Measurements from ENCODE around the gene LNP1. TPM values are rescaled to one million over a fixed set of nuclear protein-coding genes. Genes with fewer than 3 reads are reported as not detected.

LNP1 gene
- total and polyA plus RNA-seq, 10 of the 15 experiments (the other 5 are each of a cell fraction or from before 2014, with no cell fraction given) = 2.1 to 4.2 (median 2.7) TPM

DNA sequence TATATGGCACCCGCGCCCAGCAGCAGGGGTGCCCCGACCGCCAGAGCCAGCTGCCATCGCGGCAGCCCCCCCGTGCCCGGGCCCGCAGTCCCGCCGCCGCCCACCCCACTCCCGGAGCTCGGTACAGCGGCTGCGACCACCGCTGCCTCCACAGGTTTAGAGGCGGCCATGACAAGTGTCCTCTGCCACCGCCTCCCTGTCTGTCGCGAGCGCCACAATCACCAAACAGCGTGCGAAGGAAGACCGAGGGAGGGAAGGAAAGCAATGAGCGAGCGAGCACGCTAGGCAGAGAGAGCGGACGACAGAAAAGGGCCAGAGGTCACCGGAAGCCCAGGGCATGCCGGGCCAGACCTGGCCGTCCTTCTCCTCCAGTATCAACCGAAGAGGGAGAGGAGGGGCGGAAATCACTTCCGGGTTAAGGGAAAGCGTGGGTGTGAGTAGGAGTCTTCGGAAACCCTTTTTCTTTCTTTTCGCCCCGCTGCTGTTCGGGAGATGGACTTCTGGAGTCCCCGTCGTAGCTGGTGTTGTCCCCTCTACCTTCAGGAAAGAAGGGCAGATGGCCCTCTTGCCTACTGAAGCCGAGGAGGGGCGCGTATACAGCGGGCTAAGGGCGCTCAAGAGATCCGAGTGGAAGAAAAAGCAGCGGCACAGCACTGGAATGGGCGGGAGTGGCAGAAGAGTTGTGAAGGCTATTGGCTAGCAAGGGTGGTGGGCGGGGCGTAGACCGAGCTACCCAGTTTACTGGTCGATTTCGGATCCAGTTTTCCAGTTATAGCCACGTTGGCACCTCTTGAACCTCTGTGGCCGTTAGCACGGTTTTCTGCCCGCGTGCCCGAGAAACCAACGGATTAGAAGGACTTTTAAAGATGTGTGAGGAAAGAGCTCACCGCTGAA, at the start of gene LNP1, which contains the start of gene TOMM70 (continued):
- TF ChIP-seq, protein P1, sequence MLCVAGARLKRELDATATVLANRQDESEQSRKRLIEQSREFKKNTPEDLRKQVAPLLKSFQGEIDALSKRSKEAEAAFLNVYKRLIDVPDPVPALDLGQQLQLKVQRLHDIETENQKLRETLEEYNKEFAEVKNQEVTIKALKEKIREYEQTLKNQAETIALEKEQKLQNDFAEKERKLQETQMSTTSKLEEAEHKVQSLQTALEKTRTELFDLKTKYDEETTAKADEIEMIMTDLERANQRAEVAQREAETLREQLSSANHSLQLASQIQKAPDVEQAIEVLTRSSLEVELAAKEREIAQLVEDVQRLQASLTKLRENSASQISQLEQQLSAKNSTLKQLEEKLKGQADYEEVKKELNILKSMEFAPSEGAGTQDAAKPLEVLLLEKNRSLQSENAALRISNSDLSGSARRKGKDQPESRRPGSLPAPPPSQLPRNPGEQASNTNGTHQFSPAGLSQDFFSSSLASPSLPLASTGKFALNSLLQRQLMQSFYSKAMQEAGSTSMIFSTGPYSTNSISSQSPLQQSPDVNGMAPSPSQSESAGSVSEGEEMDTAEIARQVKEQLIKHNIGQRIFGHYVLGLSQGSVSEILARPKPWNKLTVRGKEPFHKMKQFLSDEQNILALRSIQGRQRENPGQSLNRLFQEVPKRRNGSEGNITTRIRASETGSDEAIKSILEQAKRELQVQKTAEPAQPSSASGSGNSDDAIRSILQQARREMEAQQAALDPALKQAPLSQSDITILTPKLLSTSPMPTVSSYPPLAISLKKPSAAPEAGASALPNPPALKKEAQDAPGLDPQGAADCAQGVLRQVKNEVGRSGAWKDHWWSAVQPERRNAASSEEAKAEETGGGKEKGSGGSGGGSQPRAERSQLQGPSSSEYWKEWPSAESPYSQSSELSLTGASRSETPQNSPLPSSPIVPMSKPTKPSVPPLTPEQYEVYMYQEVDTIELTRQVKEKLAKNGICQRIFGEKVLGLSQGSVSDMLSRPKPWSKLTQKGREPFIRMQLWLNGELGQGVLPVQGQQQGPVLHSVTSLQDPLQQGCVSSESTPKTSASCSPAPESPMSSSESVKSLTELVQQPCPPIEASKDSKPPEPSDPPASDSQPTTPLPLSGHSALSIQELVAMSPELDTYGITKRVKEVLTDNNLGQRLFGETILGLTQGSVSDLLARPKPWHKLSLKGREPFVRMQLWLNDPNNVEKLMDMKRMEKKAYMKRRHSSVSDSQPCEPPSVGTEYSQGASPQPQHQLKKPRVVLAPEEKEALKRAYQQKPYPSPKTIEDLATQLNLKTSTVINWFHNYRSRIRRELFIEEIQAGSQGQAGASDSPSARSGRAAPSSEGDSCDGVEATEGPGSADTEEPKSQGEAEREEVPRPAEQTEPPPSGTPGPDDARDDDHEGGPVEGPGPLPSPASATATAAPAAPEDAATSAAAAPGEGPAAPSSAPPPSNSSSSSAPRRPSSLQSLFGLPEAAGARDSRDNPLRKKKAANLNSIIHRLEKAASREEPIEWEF (IDR thresholded peaks at IDR 0.05; ENCODE audit: insufficient replicate concordance, low read depth, low read length) = no peak
- peak; percentile 35; the same call in 1 of the 2 replicates for TF ChIP-seq IRF4 (IDR thresholded peaks at IDR 0.05; ENCODE audit: low read depth, low read length)
- peak; percentile 79; the same call in 1 of the 2 replicates for TF ChIP-seq TBL1XR1 (IDR thresholded peaks at IDR 0.05; ENCODE audit: low read depth, low read length)
- TF ChIP-seq SRF (IDR thresholded peaks at IDR 0.05; ENCODE audit: low read depth in 2 of 2, low read length in 2 of 2) = peak; percentile 32 to 38; a peak in 1 of 4 replicates
- TF ChIP-seq E2F4 (IDR thresholded peaks at IDR 0.05; ENCODE audit: low read depth, low read length) = no peak
- TF ChIP-seq ZBED1 (IDR thresholded peaks at IDR 0.05; ENCODE audit: borderline replicate concordance) = no peak; the same call in 1 of the 2 replicates
- TF ChIP-seq HSF1 (IDR thresholded peaks at IDR 0.05; ENCODE audit: low read depth, low read length) = no peak
- no peak for TF ChIP-seq RAD51 (IDR thresholded peaks at IDR 0.05)
- TF ChIP-seq, protein P2, sequence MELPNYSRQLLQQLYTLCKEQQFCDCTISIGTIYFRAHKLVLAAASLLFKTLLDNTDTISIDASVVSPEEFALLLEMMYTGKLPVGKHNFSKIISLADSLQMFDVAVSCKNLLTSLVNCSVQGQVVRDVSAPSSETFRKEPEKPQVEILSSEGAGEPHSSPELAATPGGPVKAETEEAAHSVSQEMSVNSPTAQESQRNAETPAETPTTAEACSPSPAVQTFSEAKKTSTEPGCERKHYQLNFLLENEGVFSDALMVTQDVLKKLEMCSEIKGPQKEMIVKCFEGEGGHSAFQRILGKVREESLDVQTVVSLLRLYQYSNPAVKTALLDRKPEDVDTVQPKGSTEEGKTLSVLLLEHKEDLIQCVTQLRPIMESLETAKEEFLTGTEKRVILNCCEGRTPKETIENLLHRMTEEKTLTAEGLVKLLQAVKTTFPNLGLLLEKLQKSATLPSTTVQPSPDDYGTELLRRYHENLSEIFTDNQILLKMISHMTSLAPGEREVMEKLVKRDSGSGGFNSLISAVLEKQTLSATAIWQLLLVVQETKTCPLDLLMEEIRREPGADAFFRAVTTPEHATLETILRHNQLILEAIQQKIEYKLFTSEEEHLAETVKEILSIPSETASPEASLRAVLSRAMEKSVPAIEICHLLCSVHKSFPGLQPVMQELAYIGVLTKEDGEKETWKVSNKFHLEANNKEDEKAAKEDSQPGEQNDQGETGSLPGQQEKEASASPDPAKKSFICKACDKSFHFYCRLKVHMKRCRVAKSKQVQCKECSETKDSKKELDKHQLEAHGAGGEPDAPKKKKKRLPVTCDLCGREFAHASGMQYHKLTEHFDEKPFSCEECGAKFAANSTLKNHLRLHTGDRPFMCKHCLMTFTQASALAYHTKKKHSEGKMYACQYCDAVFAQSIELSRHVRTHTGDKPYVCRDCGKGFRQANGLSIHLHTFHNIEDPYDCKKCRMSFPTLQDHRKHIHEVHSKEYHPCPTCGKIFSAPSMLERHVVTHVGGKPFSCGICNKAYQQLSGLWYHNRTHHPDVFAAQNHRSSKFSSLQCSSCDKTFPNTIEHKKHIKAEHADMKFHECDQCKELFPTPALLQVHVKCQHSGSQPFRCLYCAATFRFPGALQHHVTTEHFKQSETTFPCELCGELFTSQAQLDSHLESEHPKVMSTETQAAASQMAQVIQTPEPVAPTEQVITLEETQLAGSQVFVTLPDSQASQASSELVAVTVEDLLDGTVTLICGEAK (IDR thresholded peaks at IDR 0.05; ENCODE audit: borderline replicate concordance) = peak; percentile 97
- TF ChIP-seq SUPT20H (IDR thresholded peaks at IDR 0.05; ENCODE audit: borderline replicate concordance, control insufficient read depth, low read depth, low read length) = no peak
- TF ChIP-seq STAT1 (conservative IDR thresholded peaks at IDR 0.05) = no peak
- TF ChIP-seq MYB (IDR thresholded peaks at IDR 0.05; ENCODE audit: borderline replicate concordance, low read depth, low read length) = peak; percentile 38; the same call in 1 of the 2 replicates
- TF ChIP-seq PML (IDR thresholded peaks at IDR 0.05; ENCODE audit: low read length) = peak; percentile 88
- TF ChIP-seq, protein P3, sequence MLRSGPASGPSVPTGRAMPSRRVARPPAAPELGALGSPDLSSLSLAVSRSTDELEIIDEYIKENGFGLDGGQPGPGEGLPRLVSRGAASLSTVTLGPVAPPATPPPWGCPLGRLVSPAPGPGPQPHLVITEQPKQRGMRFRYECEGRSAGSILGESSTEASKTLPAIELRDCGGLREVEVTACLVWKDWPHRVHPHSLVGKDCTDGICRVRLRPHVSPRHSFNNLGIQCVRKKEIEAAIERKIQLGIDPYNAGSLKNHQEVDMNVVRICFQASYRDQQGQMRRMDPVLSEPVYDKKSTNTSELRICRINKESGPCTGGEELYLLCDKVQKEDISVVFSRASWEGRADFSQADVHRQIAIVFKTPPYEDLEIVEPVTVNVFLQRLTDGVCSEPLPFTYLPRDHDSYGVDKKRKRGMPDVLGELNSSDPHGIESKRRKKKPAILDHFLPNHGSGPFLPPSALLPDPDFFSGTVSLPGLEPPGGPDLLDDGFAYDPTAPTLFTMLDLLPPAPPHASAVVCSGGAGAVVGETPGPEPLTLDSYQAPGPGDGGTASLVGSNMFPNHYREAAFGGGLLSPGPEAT (IDR thresholded peaks at IDR 0.05; ENCODE audit: low read depth) = peak; percentile 94
